GM18511 (cell line): ENCODE results near the gene CASZ1.

Experiments
- ATAC-seq: cut with Tn5 transposase; IDR thresholded peaks from one replicate; pipeline ENCODE4 v1.9.1; 2021; ENCODE audit warnings: mild to moderate bottlenecking, moderate library complexity; ENCODE audit not compliant: unreplicated experiment

The CASZ1 gene

GRCh38 chr1:10662090-10662688 lies 134.3 kb downstream of the CASZ1 start:
- ATAC-seq: no peak

GRCh38 chr1:10661453-10661852 lies 135.0 kb downstream of the CASZ1 start:
- no peak for ATAC-seq

DNA sequence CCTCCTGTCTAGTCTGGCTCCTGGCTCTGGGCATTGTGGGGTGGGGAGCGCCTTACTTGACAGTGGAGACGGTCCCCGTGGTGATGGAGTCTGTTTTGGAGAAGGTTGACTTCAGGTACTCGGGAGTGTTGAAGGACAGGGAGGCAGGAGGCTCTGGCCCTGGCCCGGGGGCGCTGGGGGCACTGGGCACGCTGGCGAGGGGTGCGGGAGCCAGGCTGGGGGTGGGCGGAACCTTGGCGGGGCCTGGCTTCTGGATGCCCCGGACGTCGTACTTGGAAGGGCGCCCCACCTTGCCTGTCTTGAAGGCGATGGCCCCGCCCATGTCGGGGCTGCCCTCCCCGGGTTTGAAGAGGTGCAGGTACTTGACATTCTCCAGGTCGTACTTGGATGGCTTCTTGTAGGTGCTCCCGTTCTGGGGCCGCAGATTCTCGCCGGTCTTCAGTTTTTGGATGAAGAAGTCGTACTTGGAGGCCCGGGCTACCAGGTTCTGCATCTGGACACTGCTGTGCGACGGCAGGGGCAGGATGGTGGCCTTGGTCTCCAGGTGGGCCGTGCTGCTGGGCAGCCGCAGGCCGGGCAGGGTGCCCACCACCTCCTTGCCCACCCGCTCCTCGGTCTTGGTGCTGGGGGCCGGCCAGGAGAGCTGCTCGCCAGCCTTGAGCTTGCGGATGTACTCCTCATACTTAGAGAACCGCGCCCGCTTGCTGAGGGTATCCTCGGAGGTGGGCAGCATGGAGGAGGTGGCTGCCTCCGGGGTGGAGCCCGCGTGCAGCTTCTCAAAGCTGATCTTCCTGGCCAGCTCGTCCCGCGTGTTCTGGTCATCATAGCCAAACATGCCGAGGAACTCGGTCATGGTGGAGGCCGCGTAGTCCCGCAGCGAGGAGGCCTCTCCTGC lies 136.6 kb downstream of the CASZ1 start:
- ATAC-seq: no peak

- no peak for ATAC-seq
Measured at GRCh38 chr1:10659218-10659617, 137.2 kb downstream of the CASZ1 start.

GRCh38 chr1:10658396-10659066 lies 137.9 kb downstream of the CASZ1 start:
- ATAC-seq: no peak

DNA sequence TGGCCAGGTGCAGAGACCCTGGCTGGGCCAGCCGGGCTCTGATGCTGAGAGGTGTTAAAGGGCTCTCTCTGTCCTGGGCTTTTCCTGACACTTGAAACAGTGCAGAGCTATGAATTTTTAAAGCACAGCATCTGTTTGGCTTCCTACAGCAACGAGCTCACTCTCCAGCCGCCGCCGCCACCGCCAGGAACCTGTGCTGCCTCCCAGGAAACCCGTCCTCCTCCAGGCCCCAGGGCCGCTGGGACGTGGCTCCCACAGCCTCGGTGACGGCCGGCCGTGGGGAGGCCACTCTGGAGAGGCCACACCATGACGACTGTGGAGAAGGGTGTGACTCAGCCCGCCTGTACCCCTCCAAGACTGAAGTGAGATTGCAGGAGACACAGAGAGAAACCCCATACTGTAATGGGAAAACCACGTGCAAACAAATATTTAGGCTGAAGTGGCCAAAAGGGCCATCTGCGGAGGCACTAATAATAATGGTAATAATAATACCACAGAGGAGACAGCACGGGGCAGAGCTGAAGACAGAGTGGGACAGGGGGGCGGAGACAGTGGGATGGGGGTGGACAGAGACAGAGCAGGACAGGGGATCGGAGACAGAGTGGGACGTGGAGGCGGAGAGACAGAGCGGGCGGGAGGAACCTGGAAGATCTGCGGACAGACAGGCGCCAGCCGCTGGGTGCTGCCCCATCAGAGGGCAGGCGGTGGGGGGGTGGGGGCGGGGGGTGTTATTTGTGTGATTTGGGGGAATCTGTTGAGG lies 139.2 kb downstream of the CASZ1 start:
- no peak for ATAC-seq

GRCh38 chr1:10656431-10656830 lies 140.0 kb downstream of the CASZ1 start:
- ATAC-seq: no peak

GRCh38 chr1:10655002-10655401 lies 141.4 kb downstream of the CASZ1 start:
- ATAC-seq: no peak

GRCh38 chr1:10653370-10654125 lies 142.9 kb downstream of the CASZ1 start:
- ATAC-seq: no peak

DNA sequence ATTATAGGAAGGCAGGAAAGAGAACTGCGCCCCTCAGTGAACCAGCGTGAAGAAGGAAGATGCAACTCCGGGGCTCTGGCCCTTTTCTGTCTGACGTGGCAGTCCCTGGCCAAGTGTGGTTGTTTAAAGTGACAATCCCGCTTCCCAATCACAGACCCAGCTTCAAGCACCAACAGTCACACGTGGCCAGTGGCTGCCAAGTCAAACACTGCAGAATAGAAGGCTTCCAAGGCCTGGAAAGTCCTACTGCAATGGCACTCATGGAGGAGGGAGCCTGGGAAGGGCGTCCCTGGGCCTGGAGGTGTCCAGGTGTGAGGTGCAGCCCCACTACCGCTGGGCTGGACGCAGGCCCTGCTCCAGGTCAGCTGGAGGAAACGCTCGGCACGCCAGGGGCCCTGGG lies 143.8 kb downstream of the CASZ1 start:
- no peak for ATAC-seq

DNA sequence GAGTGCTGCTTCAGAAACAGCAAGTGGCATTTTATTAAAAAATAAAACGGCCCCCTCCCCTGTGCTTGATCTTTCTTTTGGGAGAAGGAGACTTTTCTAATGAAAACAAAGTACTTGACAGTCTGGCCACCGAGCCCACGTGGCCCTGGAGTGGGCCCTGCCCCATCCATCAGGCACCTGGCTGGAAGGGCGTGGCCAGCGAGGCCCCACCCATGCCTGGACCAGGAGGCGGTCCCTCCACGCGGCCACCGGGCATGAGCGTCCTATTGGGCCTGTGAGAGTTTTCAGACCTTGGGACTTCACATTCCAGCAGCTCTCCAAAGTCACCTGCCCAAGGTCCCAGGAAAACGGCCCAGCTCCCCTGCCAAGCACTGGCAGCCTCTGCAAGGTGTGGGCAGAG lies 144.7 kb downstream of the CASZ1 start:
- ATAC-seq: no peak

- no peak for ATAC-seq
Measured at GRCh38 chr1:10651389-10651766, 145.1 kb downstream of the CASZ1 start.

- no peak for ATAC-seq
Measured at GRCh38 chr1:10650556-10651388, 145.7 kb downstream of the CASZ1 start.

DNA sequence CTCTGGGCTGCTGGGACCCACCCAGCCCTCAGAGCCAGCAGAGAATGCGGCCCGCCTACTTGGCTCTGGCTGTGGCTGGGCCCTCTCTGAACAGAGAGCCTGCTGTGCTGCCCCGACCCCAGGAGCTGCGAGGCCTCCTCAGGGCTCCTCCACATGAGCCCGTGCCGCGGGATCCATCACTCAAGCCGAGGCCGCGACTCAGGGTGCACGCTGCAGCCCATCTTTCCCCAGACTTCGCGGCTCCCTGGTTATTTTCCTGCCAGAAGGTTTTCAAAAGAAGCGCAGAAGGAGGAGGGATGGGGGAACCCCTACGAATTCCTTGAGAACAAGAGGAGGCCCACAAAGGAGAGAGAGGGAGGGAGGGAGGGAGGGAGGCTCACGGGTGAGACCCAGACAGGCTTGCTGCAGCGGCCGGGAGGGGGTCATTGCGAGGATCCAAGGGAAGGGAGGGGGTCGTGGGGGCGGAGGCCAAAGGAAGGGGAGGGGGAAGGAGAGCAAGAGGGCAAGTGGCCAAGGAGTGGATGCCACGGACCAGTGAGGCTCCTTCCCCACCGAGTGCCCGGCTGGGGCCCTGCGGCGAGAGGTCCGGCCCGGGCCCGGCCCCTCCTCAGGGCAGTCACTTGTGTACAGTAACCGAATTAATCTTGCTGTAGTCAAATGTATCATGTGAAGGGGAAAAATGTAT lies 146.8 kb downstream of the CASZ1 start:
- ATAC-seq: no peak

- no peak for ATAC-seq
Measured at GRCh38 chr1:10648689-10649516, 147.5 kb downstream of the CASZ1 start.

- ATAC-seq: no peak
Measured at GRCh38 chr1:10647414-10648170, 148.9 kb downstream of the CASZ1 start.

- ATAC-seq: no peak
Measured at GRCh38 chr1:10646347-10646861, 150.0 kb downstream of the CASZ1 start.
